T-helper 1 cell treated with Interleukin-12 subunit alpha and Interleukin-12 subunit beta and Interleukin-4 antibody, amounts not matched to agents 30 ng/mL and 1 ng/mL, for 36 hours (primary cell): ENCODE results near the gene LTB4R2. TPM values are rescaled to one million over a fixed set of nuclear protein-coding genes. Genes with fewer than 3 reads are reported as not detected.

Source experiments
- intact Hi-C: fragments of 100-400 bp; cut with micrococcal nuclease; formaldehyde crosslinking; loops from one replicate; pipeline ENCODE4 v1.15.1; 2024
- total RNA-seq: library from RNA; stranded (reverse); gene quantifications from 2 replicates; pipeline ENCODE4 v1.2.3, GENCODE V29; 2022

The LTB4R2 gene
- total RNA-seq, 1 donor from 2014 or later, result 15.1 TPM

- intact Hi-C loops, result no loop called here
Measured at GRCh38 chr14:24337144-24337823, 27.3 kb downstream of the LTB4R2 start.

DNA sequence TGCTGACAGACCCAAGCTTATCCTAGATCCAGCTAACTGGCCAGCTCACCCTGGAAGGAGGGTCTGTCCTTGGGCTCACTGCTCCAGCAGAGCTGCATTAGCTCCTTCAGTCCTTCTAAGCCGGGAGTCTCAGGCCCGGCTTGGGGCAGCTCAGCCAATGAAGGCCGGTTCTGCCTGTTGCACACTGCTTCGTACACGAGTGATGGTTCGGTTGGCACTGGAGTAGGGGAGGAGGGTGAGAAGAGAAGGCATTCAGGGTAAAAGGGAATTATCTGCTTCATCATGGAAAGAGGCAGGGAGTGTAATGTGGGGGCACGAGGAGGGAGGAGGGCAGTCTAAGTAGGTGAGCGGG, 27.9 kb downstream of the LTB4R2 start:
- intact Hi-C loops, result no loop called here

DNA sequence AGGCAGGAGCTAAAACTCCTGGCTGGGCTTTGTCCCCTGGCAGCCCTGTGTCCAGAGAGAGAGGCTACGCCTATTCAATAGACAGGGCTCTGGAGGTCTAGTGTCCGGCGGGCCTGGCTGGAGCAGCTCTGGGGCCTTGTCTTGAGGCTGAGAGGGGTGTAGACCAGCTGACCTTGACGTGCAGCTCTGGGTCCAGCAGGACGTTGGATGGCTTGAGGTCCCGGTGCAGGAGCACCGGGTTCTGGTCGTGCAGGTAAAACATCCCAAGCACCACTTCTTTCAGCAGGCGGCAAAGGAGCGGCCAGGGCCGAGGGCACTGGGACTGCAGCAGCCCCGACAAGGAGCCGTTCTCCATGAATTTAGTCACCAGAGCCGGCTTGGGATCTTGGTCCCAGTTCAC, 28.9 kb downstream of the LTB4R2 start:
- intact Hi-C loops, result no loop called here

DNA sequence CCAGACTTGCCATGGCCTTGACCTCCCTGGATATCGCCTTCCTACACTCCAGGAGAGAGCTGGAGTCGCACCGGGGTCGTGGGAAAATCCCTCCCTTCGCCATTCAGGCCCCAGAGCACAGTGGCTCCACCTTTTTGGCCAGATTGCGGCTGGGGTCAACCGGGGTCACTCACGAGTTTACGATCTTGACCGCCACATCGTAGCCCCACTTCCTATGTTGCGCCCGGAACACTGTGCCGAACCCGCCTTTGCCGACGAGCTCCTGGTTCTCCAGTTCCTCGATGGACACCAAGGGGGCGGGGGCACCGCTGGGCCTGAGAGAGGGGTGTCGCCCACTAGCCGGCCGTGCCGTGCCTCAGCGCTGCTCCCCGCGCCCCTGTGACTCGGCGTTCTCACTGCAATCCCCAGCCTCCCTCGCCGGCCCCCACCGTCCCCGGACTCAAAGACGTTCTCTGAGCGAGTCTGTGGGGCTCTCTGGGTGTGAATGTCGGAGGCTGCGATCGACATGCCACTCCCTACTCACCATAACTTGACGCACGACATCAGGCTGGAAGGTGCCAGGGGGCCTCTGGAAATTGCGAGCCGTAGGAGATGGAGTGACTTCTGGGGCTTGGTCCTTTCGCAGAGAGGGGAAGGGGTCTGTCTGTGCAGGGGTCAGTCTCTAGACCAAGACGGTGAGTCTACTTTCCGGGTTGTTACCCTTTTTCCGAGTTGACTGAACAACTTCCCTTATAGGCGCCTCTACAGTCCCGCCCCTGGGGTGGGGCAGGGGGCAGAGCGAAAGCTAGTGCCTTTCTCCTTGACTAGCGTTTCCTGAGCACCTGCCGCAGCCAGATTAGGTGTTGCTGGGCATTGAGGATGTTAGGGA, 29.6 kb downstream of the LTB4R2 start, which contains the start of gene RIPK3:
Gene RIPK3 (minus strand): TSS at position 708 of the 868 bp plus-strand sequence. CDS start 165 bp downstream, at position 543.
- intact Hi-C loops, result loop anchor here (1.0 kb wide), 2 partner anchors 92 to 103 kb away; partner anchors contain the start of gene SDR39U1

DNA sequence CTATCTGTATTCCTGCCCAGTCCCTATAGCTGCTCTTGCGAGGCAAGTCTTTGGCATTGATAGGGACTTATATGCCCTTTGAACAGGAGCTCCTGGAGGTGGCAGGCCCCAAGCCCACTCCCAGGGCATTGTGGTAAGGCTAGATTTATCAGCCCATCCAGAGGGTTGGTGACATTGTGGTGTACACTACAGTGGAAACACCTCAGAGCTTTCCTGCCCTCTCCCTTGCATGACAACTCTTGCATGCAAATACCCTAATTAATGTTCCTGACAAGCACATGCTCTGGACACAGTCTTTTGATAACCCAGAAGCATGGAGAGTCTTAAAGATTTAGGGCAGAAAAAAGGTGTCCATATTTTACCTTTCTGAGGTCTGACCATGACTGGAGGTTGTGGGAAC, 30.7 kb downstream of the LTB4R2 start:
- intact Hi-C loops, result loop anchor here (1.0 kb wide), 2 partner anchors 91 to 102 kb away; partner anchors contain the start of gene SDR39U1

- intact Hi-C loops, result no loop called here
Measured at GRCh38 chr14:24342889-24343288, 32.9 kb downstream of the LTB4R2 start.

GRCh38 chr14:24343795-24344660, 34.1 kb downstream of the LTB4R2 start:
- intact Hi-C loops, result no loop called here

- intact Hi-C loops, result no loop called here
Measured at GRCh38 chr14:24347134-24347533, 37.2 kb downstream of the LTB4R2 start.

GRCh38 chr14:24348186-24348585, 38.2 kb downstream of the LTB4R2 start:
- intact Hi-C loops, result no loop called here

GRCh38 chr14:24349742-24350141, 39.8 kb downstream of the LTB4R2 start:
- intact Hi-C loops, result loop anchor here (5.0 kb wide), 1 partner anchor 48 kb away; the partner anchor contains the start of gene NYNRIN

DNA sequence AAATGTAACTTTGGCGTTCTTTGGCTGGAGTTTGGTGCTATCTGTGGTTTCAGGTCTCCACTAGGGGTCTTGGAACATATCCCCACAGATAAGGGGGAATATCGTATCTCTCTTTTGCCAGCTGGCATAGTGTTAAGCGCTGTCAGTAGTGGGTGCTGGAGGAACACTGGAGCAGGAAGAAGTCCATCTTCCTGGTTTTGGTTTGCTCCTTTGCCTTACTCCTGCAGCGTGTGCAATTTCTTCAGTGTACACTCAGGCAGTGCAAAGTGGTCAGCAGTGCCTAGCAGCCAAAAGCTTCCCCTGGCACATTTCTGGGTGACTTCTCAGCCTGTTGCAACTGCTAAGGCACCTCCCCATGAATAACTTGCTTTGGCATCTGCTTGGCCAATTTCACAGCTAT, 41.6 kb downstream of the LTB4R2 start:
- intact Hi-C loops, result loop anchor here (5.0 kb wide), 1 partner anchor 46 kb away; the partner anchor contains the start of gene NYNRIN

GRCh38 chr14:24353559-24354481, 43.9 kb downstream of the LTB4R2 start:
- intact Hi-C loops, result loop anchor here (5.0 kb wide), 1 partner anchor 43 kb away; the partner anchor contains the start of gene NYNRIN

GRCh38 chr14:24354482-24354825, 44.5 kb downstream of the LTB4R2 start:
- intact Hi-C loops, result loop anchor here (5.0 kb wide), 1 partner anchor 43 kb away; the partner anchor contains the start of gene NYNRIN

- intact Hi-C loops, result no loop called here
Measured at GRCh38 chr14:24355009-24355408, 45.1 kb downstream of the LTB4R2 start.

GRCh38 chr14:24356208-24356607, 46.3 kb downstream of the LTB4R2 start:
- intact Hi-C loops, result no loop called here

GRCh38 chr14:24360281-24360680, 50.3 kb downstream of the LTB4R2 start:
- intact Hi-C loops, result no loop called here

DNA sequence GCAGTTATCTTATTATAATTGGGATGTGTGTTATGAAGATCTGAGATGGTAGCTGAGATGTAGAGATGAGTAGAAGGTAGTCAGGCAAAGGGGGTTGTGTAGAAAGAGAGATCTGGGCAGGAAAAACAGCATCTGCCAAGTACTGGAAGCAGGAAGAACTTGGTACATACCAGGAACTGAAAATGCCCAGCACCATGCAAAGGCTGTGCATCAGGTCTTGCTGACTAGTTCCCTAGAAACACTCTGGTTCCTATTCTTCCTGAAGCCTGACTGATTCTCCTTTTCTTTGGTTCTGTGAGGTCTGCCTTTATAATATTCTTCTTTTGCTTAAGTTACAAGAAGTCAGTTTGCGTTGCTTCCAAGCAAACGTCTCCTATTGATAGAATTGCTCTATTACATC, 51.4 kb downstream of the LTB4R2 start:
- intact Hi-C loops, result no loop called here
